Natural killer cell (primary cell): ENCODE measurements around the gene KDM4C. TPM values are rescaled to one million over a fixed set of nuclear protein-coding genes. Genes with fewer than 3 reads are reported as not detected.

Source experiments
- ATAC-seq, 3 donors: fragments of 150-1000 bp in 2 of 3; fragments of 200-7000 bp in 1 of 3; cut with Tn5 transposase; 1 replicate in 1 of 3; 2 replicates in 2 of 3; pipeline ENCODE4 v1.10.0; 2021; ENCODE audit warnings: mild to moderate bottlenecking in 2 of 3, moderate library complexity in 2 of 3
- DNase-seq, 2 donors: peaks; one replicate each; pipeline versions ENCODE4 v3.0.0 to v3.0.0-alpha.2; 2013 to 2021; ENCODE audit warnings: mixed read lengths in 1 of 2
- H3K27ac ChIP-seq: one replicate; pipeline ENCODE4 v1.5.1; 2013; ENCODE audit warnings: mild to moderate bottlenecking, low read length
- H3K27me3 ChIP-seq: one replicate; pipeline ENCODE4 v1.6.1; 2013; ENCODE audit warnings: low read length; ENCODE audit not compliant: control insufficient read depth, insufficient read depth
- H3K36me3 ChIP-seq: one replicate; pipeline ENCODE4 v1.6.1; 2013; ENCODE audit warnings: low read length; ENCODE audit not compliant: control insufficient read depth, insufficient read depth
- H3K4me1 ChIP-seq: one replicate; pipeline ENCODE4 v1.6.1; 2013; ENCODE audit warnings: low read length; ENCODE audit not compliant: control insufficient read depth, insufficient read depth
- H3K4me3 ChIP-seq: one replicate; pipeline ENCODE4 v1.5.1; 2013; ENCODE audit warnings: low read length
- H3K9me3 ChIP-seq: one replicate; pipeline ENCODE4 v1.6.1; 2013; ENCODE audit warnings: low read length; ENCODE audit not compliant: control insufficient read depth, insufficient read depth
- H3K27ac Mint-ChIP-seq, 2 donors: one replicate each; pipeline ENCODE4 v1.8.0; 2022; ENCODE audit warnings: mild to moderate bottlenecking in 2 of 2, mixed read lengths in 2 of 2, moderate library complexity in 1 of 2
- H3K27me3 Mint-ChIP-seq, 2 donors: one replicate each; pipeline ENCODE4 v1.8.0; 2022; ENCODE audit warnings: low read depth in 2 of 2, mixed read lengths in 2 of 2
- H3K36me3 Mint-ChIP-seq: one replicate; pipeline ENCODE4 v1.8.0; 2022; ENCODE audit warnings: mixed read lengths
- H3K4me1 Mint-ChIP-seq, 2 donors: one replicate each; pipeline ENCODE4 v1.8.0; 2022; ENCODE audit warnings: mixed read lengths in 2 of 2
- H3K4me3 Mint-ChIP-seq: one replicate; pipeline ENCODE4 v1.8.0; 2022; ENCODE audit warnings: mild to moderate bottlenecking, moderate library complexity, mixed read lengths
- H3K9me3 Mint-ChIP-seq, 2 donors: one replicate each; pipeline ENCODE4 v1.8.0; 2022; ENCODE audit warnings: mixed read lengths in 2 of 2
- WGBS: methylation state at CpG from one replicate; pipeline ENCODE4 v1.1.7; 2013; ENCODE audit warnings: missing lambda C conversion rate; ENCODE audit not compliant: insufficient coverage; 5-methylcytosine and 5-hydroxymethylcytosine counted together
- intact Hi-C: fragments of 100-400 bp; cut with micrococcal nuclease; formaldehyde crosslinking; loops from one replicate; pipeline ENCODE4 v1.14.2; 2022
- total RNA-seq, 4 donors: library from RNA; stranded (reverse); fragments of 120-200 nt in 1 of 4; gene quantifications; one replicate each; pipeline versions ENCODE4 v1.2.3 to v1.2.4, GENCODE V29; 2013 to 2022
- TF ChIP-seq, protein P1 (sequence below): fragments of 200-600 bp; IDR thresholded peaks from one replicate; pipeline ENCODE4 v1.8.0; 2022; ENCODE audit warnings: antibody characterized with exemption

KDM4C gene
- total RNA-seq, 3 donors from 2014 or later (not counting 1 experiment from before 2014, with no cell fraction given), result 115 to 137 (median 116) TPM

DNA sequence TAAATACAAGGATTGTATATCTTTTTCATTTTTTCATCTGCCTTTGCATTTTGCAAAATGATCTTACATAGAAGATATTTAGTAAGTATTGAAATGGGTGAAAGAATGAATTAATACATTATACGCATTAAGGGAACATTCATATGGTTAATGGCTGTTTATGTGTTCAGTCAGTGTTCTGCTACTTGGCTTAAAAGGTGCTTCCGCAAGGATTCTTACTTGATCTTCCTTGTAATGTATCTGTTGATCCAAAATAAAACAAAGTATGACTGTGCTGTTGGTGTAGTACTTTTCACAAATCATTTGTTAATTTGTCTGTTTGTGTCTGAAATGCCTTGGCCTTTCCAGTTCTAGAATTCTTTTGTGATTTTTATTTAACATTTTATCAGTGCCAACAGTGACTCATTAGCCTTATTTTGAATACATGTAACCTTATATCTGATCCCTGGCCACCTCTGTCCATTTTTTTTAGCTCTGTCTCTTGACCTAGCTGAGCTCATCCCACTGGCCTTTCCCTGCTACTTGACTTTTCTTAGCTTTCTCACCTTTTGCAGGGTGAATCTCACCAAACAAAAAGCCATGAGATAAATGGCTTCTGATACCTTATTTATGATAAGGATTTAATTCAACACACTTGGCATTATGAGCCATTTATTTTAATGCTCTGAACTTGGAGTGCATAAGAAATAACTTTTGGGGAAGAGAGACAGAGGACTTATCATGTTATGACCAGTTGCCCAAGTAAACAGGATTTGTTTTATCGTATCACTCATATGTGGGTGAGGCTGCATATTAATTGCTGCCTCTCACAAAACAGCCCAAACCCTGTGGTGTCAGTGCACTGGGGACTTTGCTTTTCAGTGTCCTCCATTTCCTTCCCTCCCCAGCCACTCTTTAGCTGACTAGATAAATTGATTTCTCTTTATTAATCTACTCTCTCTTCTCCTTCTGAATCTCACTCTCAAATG, 340.3 kb downstream of the KDM4C start:
- peaks cover 10% of the 10 kb centered on the region for H3K36me3 Mint-ChIP-seq
- intact Hi-C loops, result no loop called here
- TF ChIP-seq, protein P1, sequence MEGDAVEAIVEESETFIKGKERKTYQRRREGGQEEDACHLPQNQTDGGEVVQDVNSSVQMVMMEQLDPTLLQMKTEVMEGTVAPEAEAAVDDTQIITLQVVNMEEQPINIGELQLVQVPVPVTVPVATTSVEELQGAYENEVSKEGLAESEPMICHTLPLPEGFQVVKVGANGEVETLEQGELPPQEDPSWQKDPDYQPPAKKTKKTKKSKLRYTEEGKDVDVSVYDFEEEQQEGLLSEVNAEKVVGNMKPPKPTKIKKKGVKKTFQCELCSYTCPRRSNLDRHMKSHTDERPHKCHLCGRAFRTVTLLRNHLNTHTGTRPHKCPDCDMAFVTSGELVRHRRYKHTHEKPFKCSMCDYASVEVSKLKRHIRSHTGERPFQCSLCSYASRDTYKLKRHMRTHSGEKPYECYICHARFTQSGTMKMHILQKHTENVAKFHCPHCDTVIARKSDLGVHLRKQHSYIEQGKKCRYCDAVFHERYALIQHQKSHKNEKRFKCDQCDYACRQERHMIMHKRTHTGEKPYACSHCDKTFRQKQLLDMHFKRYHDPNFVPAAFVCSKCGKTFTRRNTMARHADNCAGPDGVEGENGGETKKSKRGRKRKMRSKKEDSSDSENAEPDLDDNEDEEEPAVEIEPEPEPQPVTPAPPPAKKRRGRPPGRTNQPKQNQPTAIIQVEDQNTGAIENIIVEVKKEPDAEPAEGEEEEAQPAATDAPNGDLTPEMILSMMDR, result no peak

DNA sequence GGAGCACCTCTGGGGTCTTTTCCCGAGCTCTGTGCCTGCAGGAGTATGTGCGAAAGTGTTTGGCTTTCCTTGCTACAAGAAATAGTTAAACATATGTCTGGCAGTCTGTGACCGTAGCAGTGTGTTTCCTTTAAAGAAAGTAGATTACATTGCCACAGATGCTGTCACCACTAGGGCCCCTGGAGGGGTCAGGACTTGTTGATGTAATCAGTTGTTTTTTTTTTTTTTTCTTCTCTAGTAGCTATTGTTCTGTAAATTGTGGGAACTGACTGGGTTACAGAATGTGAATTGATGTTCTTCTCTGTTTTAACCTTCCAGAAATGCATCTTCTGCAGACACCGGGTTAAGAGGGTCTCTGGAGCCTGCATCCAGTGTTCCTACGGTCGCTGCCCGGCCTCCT, 345.6 kb downstream of the KDM4C start:
- Mint-ChIP-seq H3K27ac (peak overlapping the region in 1 of 2 donors; percentile 50), H3K27me3 (no peaks in the 10 kb centered on the region), H3K9me3 (no peaks in the 10 kb centered on the region), H3K4me3 (no peak overlapping the region), H3K36me3 (peaks cover 19% of the 10 kb centered on the region), H3K4me1 (peaks cover 17 to 18% of the 10 kb centered on the region in 2 donors)
- DNase-seq (no peak), ATAC-seq (no peak)
- Histone ChIP-seq H3K27ac (no peak overlapping the region), H3K4me1 (no peaks in the 10 kb centered on the region), H3K4me3 (no peak overlapping the region), H3K27me3 (no peaks in the 10 kb centered on the region), H3K36me3 (peaks cover 25% of the 10 kb centered on the region), H3K9me3 (peaks cover 4% of the 10 kb centered on the region)
- TF ChIP-seq, protein P1, result no peak
- intact Hi-C loops, result no loop called here
- whole genome bisulfite sequencing, result 94% methylated on average over 7 of the region's 7 CpGs

More for the DNA sequence above, 340.3 kb downstream of the KDM4C start:
- H3K4me1 ChIP-seq, result no peaks in the 10 kb centered on the region
- DNase-seq (no peak), ATAC-seq (no peak)
- Mint-ChIP-seq H3K4me3 (no peak overlapping the region), H3K4me1 (peaks cover 12 to 14% of the 10 kb centered on the region in 2 donors), H3K9me3 (no peaks in the 10 kb centered on the region), H3K27me3 (no peaks in the 10 kb centered on the region), H3K27ac (peak overlapping the region in 1 of 2 donors; percentile 65)
- no peak overlapping the region for H3K4me3 ChIP-seq
- no peak overlapping the region for H3K27ac ChIP-seq
- H3K36me3 ChIP-seq, result peaks cover 3% of the 10 kb centered on the region
- peaks cover 4% of the 10 kb centered on the region for H3K9me3 ChIP-seq
- H3K27me3 ChIP-seq, result no peaks in the 10 kb centered on the region
- WGBS, result 100% methylated on average over 3 of the region's 3 CpGs

DNA sequence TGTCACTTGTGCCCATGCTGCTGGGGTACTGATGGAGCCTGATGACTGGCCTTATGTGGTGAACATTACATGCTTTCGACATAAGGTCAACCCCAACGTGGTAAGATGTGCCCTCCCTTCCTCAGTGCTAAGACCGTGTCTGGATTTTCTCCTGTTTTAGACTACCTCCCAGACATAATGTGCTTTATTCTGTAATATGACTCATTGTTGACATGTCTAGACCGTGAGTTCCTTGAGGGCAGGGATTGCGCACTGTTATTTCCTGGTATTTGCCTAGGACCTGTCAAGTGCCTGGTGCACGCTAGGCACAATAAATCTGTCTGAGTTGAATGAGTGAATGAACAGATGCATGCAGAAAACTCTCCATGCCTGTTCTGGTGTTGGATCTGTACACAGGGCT, 346.0 kb downstream of the KDM4C start:
- H3K9me3 Mint-ChIP-seq, result no peaks in the 10 kb centered on the region
- no peak for ATAC-seq

More for the DNA sequence above, 346.0 kb downstream of the KDM4C start:
- no peak overlapping the region for H3K4me3 ChIP-seq
- TF ChIP-seq, protein P1, result no peak
- H3K27me3 ChIP-seq, result no peaks in the 10 kb centered on the region
- intact Hi-C loops, result no loop called here
- peaks cover 4% of the 10 kb centered on the region for H3K9me3 ChIP-seq
- H3K4me1 Mint-ChIP-seq, result peaks cover 14 to 17% of the 10 kb centered on the region in 2 donors
- H3K4me3 Mint-ChIP-seq, result no peak overlapping the region
- WGBS, result 96% methylated on average over 6 of the region's 6 CpGs
- H3K27me3 Mint-ChIP-seq, result no peaks in the 10 kb centered on the region
- no peaks in the 10 kb centered on the region for H3K4me1 ChIP-seq
- H3K27ac ChIP-seq, result no peak overlapping the region
- H3K27ac Mint-ChIP-seq, result peak overlapping the region in 1 of 2 donors; percentile 50
- H3K36me3 Mint-ChIP-seq, result peaks cover 15% of the 10 kb centered on the region
- DNase-seq, result no peak
- H3K36me3 ChIP-seq, result peaks cover 25% of the 10 kb centered on the region
